Measurements from ENCODE around the gene SETD1A. TPM values are rescaled to one million over a fixed set of nuclear protein-coding genes. Genes with fewer than 3 reads are reported as not detected.
A peak's percentile ranks its signal among the peaks of the same experiment; 100 is the strongest.
"Not testable (repeated sequence)": the region's sequence is repeated elsewhere in the genome, so short reads cannot be mapped to it uniquely, and the experiment has no call there.

SETD1A gene
- total RNA-seq, 1 donor from 2014 or later, result 7.4 TPM

DNA sequence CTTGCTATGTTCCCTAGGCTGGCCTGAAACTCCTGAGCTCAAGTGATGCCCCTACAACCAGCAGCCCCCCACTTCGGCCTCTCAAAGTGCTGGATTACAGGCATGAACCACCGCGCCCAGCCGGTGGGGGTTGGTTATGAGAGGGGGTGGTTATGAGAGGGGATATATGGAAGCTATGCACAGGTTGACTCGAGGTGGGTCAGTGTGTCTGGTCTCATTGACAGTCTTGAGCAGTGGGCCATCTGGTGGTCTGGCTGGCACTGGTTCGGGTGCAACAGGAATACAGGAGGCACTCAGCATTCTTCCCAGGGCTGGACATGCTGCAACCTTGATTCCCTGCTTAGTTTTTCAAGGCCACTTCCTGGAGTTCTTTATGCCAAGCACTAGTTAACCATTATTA lies 58.5 kb downstream of the SETD1A start:
- intact Hi-C loops (cut with micrococcal nuclease), result no loop called here
- Histone ChIP-seq H3K27me3 (ENCODE audit: low read depth) (peaks cover 58% of the 10 kb centered on the region), H3K9me3 (replicated peaks) (no peaks in the 10 kb centered on the region), H3K36me3 (no peaks in the 10 kb centered on the region), H3K4me3 (no peak overlapping the region), H3K4me1 (no peaks in the 10 kb centered on the region), H3K27ac (replicated peaks) (no peak overlapping the region)
- DNase-seq, result no peak
- TF ChIP-seq CTCF (IDR thresholded peaks at IDR 0.05; ENCODE audit: borderline replicate concordance), result no peak

DNA sequence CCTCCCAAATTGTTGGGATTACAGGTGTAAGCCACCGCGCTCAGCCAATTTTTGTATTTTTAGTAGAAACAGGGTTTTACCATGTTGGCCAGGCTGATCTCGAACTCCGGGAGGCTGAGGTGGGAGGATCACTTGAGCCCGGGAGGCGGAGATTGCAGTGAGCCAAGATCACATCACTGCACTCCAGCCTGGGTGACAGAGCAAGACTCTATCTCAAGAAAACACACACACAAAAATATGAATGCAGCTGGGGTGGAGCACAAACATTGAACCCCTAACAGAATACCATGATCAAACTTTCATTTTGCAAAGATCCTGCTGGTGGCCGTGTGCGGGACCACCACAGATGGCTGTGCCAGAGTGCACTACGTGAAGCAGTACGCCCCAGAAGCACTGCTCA lies 60.2 kb downstream of the SETD1A start:
- H3K27ac ChIP-seq (replicated peaks); H3K36me3 ChIP-seq; intact Hi-C loops (cut with micrococcal nuclease); H3K9me3 ChIP-seq (replicated peaks); H3K4me1 ChIP-seq; DNase-seq; H3K4me3 ChIP-seq: not testable (repeated sequence)
- peaks cover 40% of the 10 kb centered on the region for H3K27me3 ChIP-seq (ENCODE audit: low read depth)

GRCh38 chr16:31020536-31020935 lies 63.0 kb downstream of the SETD1A start:
- no peak for TF ChIP-seq CTCF (IDR thresholded peaks at IDR 0.05; ENCODE audit: borderline replicate concordance)
- no peaks in the 10 kb centered on the region for H3K9me3 ChIP-seq (replicated peaks)
- DNase-seq, result no peak
- peaks cover 20% of the 10 kb centered on the region for H3K27me3 ChIP-seq (ENCODE audit: low read depth)
- intact Hi-C loops (cut with micrococcal nuclease), result no loop called here
- H3K36me3 ChIP-seq, result no peaks in the 10 kb centered on the region
- H3K27ac ChIP-seq (replicated peaks), result no peak overlapping the region
- H3K4me1 ChIP-seq, result peaks cover 10% of the 10 kb centered on the region
- H3K4me3 ChIP-seq, result no peak overlapping the region

- H3K9me3 ChIP-seq (replicated peaks), result no peaks in the 10 kb centered on the region
- peaks cover 5% of the 10 kb centered on the region for H3K27me3 ChIP-seq (ENCODE audit: low read depth)
- intact Hi-C loops (cut with micrococcal nuclease), result no loop called here
- peaks cover 10% of the 10 kb centered on the region for H3K4me1 ChIP-seq
- DNase-seq, result no peak
- H3K36me3 ChIP-seq, result no peaks in the 10 kb centered on the region
- H3K4me3 ChIP-seq, result no peak overlapping the region
- peak overlapping the region; percentile 33 for H3K27ac ChIP-seq (replicated peaks)
- TF ChIP-seq CTCF (IDR thresholded peaks at IDR 0.05; ENCODE audit: borderline replicate concordance), result no peak
Measured at GRCh38 chr16:31022544-31023251, 65.1 kb downstream of the SETD1A start.

DNA sequence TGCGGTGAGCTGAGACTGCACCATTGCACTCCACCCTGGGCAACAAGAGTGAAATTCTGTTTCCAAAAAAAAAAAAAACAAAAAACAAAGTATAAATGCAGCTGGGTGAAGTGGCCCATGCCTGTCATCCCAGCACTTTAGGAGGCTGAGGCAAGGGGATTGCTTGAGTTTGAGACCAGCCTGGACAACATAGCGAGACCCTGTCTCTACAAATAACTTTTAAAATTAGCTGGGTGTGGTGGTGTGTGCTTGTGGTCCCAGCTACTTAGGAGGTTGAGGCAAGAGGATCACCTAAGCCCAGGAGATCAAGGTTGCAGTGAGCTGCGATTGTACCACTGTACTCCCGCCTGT lies 65.7 kb downstream of the SETD1A start:
- DNase-seq, result no peak
- H3K4me3 ChIP-seq, result no peak overlapping the region
- H3K9me3 ChIP-seq (replicated peaks), result no peaks in the 10 kb centered on the region
- TF ChIP-seq CTCF (IDR thresholded peaks at IDR 0.05; ENCODE audit: borderline replicate concordance), result no peak
- H3K4me1 ChIP-seq, result peaks cover 10% of the 10 kb centered on the region
- intact Hi-C loops (cut with micrococcal nuclease), result no loop called here
- H3K27ac ChIP-seq (replicated peaks), result peak overlapping the region; percentile 33
- no peaks in the 10 kb centered on the region for H3K36me3 ChIP-seq
- peaks cover under 1% of the 10 kb centered on the region for H3K27me3 ChIP-seq (ENCODE audit: low read depth)

DNA sequence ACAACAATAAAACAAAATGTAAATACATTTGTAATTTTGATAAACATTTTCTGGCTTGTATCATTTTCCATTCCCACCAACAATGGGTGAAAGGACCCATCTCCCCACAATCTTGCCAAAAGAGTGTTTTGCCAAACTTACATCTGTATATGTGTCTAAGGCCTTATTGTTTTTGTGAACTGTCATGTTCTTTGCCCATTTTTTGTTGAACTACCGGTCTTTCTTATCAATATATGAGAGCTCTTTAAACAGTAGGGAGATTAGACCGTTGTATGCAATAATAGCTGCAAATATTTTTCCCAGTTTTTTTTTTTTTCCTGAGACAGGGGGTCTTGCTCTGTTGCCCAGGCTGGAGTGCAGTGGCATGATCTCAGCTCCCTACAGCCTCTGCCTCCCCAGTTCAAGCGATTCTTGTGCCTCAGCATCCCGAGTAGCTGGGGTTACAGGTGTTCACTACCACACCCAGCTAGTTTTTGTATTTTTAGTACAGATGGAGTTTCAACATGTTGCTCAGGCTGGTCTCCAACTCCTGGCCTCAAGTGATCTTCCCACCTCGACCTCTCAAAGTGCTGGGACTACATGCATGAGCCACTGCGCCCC lies 66.2 kb downstream of the SETD1A start:
- no peak for TF ChIP-seq CTCF (IDR thresholded peaks at IDR 0.05; ENCODE audit: borderline replicate concordance)

More for the DNA sequence above, 66.2 kb downstream of the SETD1A start:
- H3K4me3 ChIP-seq, result no peak overlapping the region
- no peaks in the 10 kb centered on the region for H3K27me3 ChIP-seq (ENCODE audit: low read depth)
- H3K9me3 ChIP-seq (replicated peaks), result no peaks in the 10 kb centered on the region
- DNase-seq, result no peak
- H3K4me1 ChIP-seq, result peaks cover 10% of the 10 kb centered on the region
- no peak overlapping the region for H3K27ac ChIP-seq (replicated peaks)
- no peaks in the 10 kb centered on the region for H3K36me3 ChIP-seq
- intact Hi-C loops (cut with micrococcal nuclease), result no loop called here
